ENCODE results near the gene FAM167B. TPM values are rescaled to one million over a fixed set of nuclear protein-coding genes. Genes with fewer than 3 reads are reported as not detected.

Gene FAM167B
- total and polyA plus RNA-seq, 2 of the 4 experiments (the other 2 are of a cell fraction) = 0.18 to 0.53 TPM

DNA sequence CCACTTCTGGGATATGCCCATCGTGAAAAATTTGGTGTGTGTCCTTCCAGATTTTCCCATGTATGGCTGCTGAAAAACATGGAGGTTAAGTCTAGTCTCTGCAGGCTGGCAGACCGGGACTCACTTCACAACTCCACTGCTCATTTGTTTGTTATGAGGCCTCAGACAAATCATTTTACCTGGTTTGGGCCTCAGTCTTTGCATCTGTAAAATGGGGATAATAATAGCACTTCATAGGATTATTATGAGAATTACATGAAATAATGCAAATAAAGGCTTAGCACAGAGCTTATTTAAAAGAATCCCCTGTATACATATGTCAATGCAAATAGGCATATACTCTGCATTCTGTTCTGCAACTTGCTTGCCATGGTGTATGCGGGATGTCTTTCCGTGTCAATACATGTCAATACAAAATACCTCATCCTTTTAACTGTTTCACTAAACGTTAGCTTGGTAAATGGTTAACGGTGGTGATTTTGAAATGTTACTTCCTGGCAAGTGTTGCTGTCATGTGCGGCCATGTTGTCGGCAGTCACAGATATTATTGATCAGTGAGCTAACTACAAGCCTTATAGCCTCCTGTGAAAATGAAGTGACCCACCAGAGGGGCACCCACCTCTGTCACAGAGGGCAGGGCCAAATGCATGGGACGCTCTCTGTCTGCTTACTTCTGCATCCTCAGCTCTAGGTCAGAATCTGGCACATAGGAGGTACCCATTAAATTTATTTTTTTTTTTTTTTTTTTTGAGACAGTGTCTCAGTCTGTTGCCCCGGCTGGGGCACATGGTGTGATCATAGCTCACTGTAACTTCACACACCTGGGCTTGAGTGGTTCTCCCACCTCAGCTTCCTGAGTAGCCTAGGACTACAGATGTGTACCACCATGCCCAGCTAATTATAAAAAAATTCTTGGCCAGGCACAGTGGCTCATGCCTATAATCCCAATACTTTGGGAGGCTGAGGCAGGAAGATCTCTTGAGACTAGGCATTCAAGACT lies 8.3 kb downstream of the FAM167B start (continued):
- TF ChIP-seq RCOR1 (IDR thresholded peaks at IDR 0.05; ENCODE audit: insufficient replicate concordance, low read length) = no peak

DNA sequence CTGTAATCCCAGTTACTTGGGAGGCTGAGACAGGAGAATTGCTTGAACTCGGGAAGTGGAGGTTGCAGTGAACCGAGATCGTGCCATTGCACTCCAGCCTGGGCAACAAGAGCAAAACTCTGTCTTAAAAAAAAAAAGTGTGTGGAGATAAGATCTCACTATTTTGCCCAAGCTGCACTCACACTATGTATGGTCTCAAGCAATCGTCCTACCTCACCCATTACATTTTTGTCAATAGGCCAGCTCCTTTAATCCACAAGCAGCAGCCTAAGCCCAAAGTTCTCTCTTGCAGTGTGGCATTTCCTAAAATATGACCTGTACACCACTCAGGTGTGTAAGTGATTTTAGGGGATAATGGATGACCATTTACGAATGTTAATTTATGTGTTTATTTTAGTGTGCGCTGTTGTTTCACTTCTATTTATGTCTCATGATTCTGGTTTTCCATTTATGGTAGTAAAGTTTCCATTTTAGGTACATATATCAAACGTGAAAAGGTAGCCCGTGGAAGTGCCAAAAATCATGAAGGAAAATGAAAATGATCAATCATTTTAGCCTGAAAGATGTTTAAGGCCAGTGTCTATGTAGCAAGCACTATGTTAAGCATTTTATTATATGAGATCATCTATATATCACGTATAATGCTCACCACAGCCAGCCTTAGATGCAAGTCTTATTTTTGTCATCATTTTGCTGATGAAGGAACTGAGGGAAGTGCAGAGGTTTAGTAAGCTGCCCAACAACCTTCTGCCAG lies 9.6 kb downstream of the FAM167B start:
- Histone ChIP-seq H3K4me3 (ENCODE audit: insufficient read depth, low read depth, low read length) (no peak overlapping the region), H2AFZ (replicated peaks; ENCODE audit: low read length, poor library complexity) (no peak overlapping the region), H3K4me2 (ENCODE audit: low read depth, low read length) (no peak overlapping the region), H2AK9ac (replicated peaks; ENCODE audit: low read depth, low read length, poor library complexity) (no peak overlapping the region), H3K36me3 (ENCODE audit: control insufficient read depth, insufficient read depth, low read length) (no peaks in the 10 kb centered on the region), H4K91ac (ENCODE audit: insufficient read depth, low read depth, low read length) (no peak overlapping the region), H4K8ac (ENCODE audit: low read depth in 2 of 2, low read length in 2 of 2) (no peak overlapping the region), H2BK20ac (ENCODE audit: low read depth, low read length) (no peak overlapping the region), H3K18ac (ENCODE audit: low read depth, low read length) (no peak overlapping the region), H3K4ac (ENCODE audit: low read depth, low read length) (no peak overlapping the region), H3K9me1 (ENCODE audit: insufficient read depth, low read length) (no peaks in the 10 kb centered on the region), H3K27me3 (ENCODE audit: control insufficient read depth, insufficient read depth, low read length) (peaks cover 2% of the 10 kb centered on the region; the same call in 1 of the 2 replicates), H3K14ac (replicated peaks; ENCODE audit: low read depth, low read length) (no peak overlapping the region), H3K23ac (ENCODE audit: low read depth, low read length) (no peak overlapping the region), H3K4me1 (ENCODE audit: control insufficient read depth, insufficient read depth, low read length) (no peaks in the 10 kb centered on the region), H2BK5ac (ENCODE audit: low read depth, low read length, poor library complexity, severe bottlenecking) (no peak overlapping the region), H3K27ac (ENCODE audit: insufficient read depth, low read length) (no peak overlapping the region), H3K79me1 (ENCODE audit: low read depth in 1 of 2, low read length in 2 of 2) (no peaks in the 10 kb centered on the region), H3K9ac (ENCODE audit: low read depth, low read length) (no peak overlapping the region), H4K20me1 (ENCODE audit: insufficient read depth, low read length) (no peaks in the 10 kb centered on the region), H2BK15ac (ENCODE audit: low read depth, low read length) (no peak overlapping the region), H3K56ac (ENCODE audit: extremely low read depth, insufficient read depth, low read length) (no peak overlapping the region), H4K5ac (ENCODE audit: low read depth, low read length) (no peak overlapping the region), H2BK120ac (ENCODE audit: low read depth, low read length) (no peak overlapping the region), H2AK5ac (ENCODE audit: low read depth, low read length) (no peak overlapping the region), H3K9me3 (ENCODE audit: control insufficient read depth, insufficient read depth, low read length) (no peaks in the 10 kb centered on the region)
- CTCF ChIA-PET = no interaction called here
- intact Hi-C loops (cut with micrococcal nuclease) (no loop called here), dilution Hi-C loops (cut with HindIII; ENCODE audit: low sequenced_read_pairs, unreplicated experiment) (no loop called here), in situ Hi-C loops (cut with MboI; ENCODE audit: low sequenced_read_pairs) (no loop called here)
- DNase-seq = no peak
- ATAC-seq (ENCODE audit: low read depth) = no peak
- 70% methylated on average over 2 of the region's 9 CpGs; no CpG with 5 or more reads in 1 of the 2 experiments for WGBS, 2 experiments (ENCODE audit: extremely low coverage in 2 of 2, insufficient read length in 1 of 2)
- BruUV-seq (replicated peaks) = no TSS peak
- TF ChIP-seq NFE2L2 (IDR thresholded peaks at IDR 0.05; ENCODE audit: low read depth, low read length) (no peak), CEBPB (IDR thresholded peaks at IDR 0.05; ENCODE audit: low read depth, low read length) (no peak), MAZ (IDR thresholded peaks at IDR 0.05; ENCODE audit: borderline replicate concordance, low read depth, low read length) (no peak), POLR2A (IDR thresholded peaks at IDR 0.05; ENCODE audit: low read depth, low read length) (no peak), MAFK (IDR thresholded peaks at IDR 0.05; ENCODE audit: low read depth, low read length) (no peak), RFX5 (IDR thresholded peaks at IDR 0.05; ENCODE audit: low read depth, low read length) (no peak), BHLHE40 (IDR thresholded peaks at IDR 0.05; ENCODE audit: low read depth, low read length) (no peak), MXI1 (IDR thresholded peaks at IDR 0.05; ENCODE audit: borderline replicate concordance, low read depth, low read length) (no peak), CHD1 (IDR thresholded peaks at IDR 0.05; ENCODE audit: low read depth, low read length) (no peak), SMC3 (IDR thresholded peaks at IDR 0.05; ENCODE audit: low read depth, low read length) (no peak)
- TF ChIP-seq, protein P1, sequence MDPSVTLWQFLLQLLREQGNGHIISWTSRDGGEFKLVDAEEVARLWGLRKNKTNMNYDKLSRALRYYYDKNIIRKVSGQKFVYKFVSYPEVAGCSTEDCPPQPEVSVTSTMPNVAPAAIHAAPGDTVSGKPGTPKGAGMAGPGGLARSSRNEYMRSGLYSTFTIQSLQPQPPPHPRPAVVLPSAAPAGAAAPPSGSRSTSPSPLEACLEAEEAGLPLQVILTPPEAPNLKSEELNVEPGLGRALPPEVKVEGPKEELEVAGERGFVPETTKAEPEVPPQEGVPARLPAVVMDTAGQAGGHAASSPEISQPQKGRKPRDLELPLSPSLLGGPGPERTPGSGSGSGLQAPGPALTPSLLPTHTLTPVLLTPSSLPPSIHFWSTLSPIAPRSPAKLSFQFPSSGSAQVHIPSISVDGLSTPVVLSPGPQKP (IDR thresholded peaks at IDR 0.05; ENCODE audit: borderline replicate concordance, low read depth, low read length) = no peak
- TF ChIP-seq, protein P2, sequence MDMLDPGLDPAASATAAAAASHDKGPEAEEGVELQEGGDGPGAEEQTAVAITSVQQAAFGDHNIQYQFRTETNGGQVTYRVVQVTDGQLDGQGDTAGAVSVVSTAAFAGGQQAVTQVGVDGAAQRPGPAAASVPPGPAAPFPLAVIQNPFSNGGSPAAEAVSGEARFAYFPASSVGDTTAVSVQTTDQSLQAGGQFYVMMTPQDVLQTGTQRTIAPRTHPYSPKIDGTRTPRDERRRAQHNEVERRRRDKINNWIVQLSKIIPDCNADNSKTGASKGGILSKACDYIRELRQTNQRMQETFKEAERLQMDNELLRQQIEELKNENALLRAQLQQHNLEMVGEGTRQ (IDR thresholded peaks at IDR 0.05; ENCODE audit: low read depth, low read length) = no peak
- POLR2A ChIA-PET (ENCODE audit: unreplicated experiment) = no interaction called here

All from IMR-90 (cell line).